SK-N-SH (cell line): ENCODE results near the gene DZIP1. TPM values are rescaled to one million over a fixed set of nuclear protein-coding genes. Genes with fewer than 3 reads are reported as not detected.

ENCODE experiments used
- CTCF ChIA-PET: fragments of 300-600, 350-600 bp; formaldehyde crosslinking; extraction: SDS; loops from one replicate; lab custom pipeline; 2021; lab: Yijun Ruan, JAX
- POLR2A ChIA-PET: fragments of 350-600 bp; sonication (Branson Sonifier 250); formaldehyde crosslinking; extraction: SDS; loops from one replicate; lab custom pipeline; 2020; ENCODE audit warnings: antibody characterized with exemption, inconsistent platforms; lab: Yijun Ruan, JAX
- DNase-seq: peaks from one replicate; pipeline ENCODE4 v3.0.0; 2012
- H2AFZ ChIP-seq: fragments of 200-600 bp; sonication (generic); 2 replicates; pipeline ENCODE4 v1.8.1; 2016; ENCODE audit warnings: antibody characterized with exemption, mild to moderate bottlenecking, low read depth
- H3F3A ChIP-seq: fragments of 200-600 bp; sonication (generic); replicated peaks from 2 replicates; pipeline ENCODE3; 2016; ENCODE audit warnings: antibody characterized with exemption, mild to moderate bottlenecking; ENCODE audit not compliant: insufficient read depth
- H3K27ac ChIP-seq, 2 experiments: fragments of 200-500 bp in 1 of 2; fragments of 200-600 bp in 1 of 2; sonication (Bioruptor generic) in 1 of 2; sonication (generic), shearing (Covaris generic) in 1 of 2; 2 replicates each; pipeline versions ENCODE4 v1.5.1 to v1.6.1; 2014 to 2016; ENCODE audit warnings: low read depth in 2 of 2, inconsistent platforms in 1 of 2, low read length in 1 of 2, mild to moderate bottlenecking in 1 of 2, mixed read lengths in 1 of 2
- H3K27me3 ChIP-seq: fragments of 200-600 bp; sonication (generic), shearing (Covaris generic); 2 replicates; pipeline ENCODE4 v1.6.1; 2016; ENCODE audit warnings: mixed run types; ENCODE audit not compliant: insufficient read depth
- H3K36me3 ChIP-seq, 2 experiments: fragments of 200-500 bp in 1 of 2; fragments of 200-600 bp in 1 of 2; sonication (Bioruptor generic) in 1 of 2; sonication (generic) in 1 of 2; replicated peaks in 1 of 2; 2 replicates each; pipeline versions ENCODE3 to v1.5.1; 2014 to 2016; ENCODE audit warnings: low read length in 1 of 2, mild to moderate bottlenecking in 1 of 2; ENCODE audit not compliant: insufficient read depth in 2 of 2, control insufficient read depth in 1 of 2
- H3K4me1 ChIP-seq, 2 experiments: fragments of 200-500 bp in 1 of 2; fragments of 200-600 bp in 1 of 2; sonication (Bioruptor generic) in 1 of 2; sonication (generic), shearing (Covaris generic) in 1 of 2; 2 replicates each; pipeline versions ENCODE4 v1.5.1 to v1.6.1; 2014 to 2016; ENCODE audit warnings: low read depth in 1 of 2, low read length in 1 of 2, mixed run types in 1 of 2; ENCODE audit not compliant: insufficient read depth in 2 of 2, control insufficient read depth in 1 of 2
- H3K4me2 ChIP-seq: fragments of 200-600 bp; sonication (generic), shearing (Covaris generic); 2 replicates; pipeline ENCODE4 v1.6.1; 2017; ENCODE audit warnings: mixed run types
- H3K4me3 ChIP-seq, 2 experiments: fragments of 200-500 bp in 1 of 2; fragments of 200-600 bp in 1 of 2; sonication (Bioruptor generic) in 1 of 2; sonication (generic), shearing (Covaris generic) in 1 of 2; 2 replicates each; pipeline versions ENCODE4 v1.5.1 to v1.8.1; 2014 to 2016; ENCODE audit warnings: low read depth in 2 of 2, inconsistent platforms in 1 of 2, low read length in 1 of 2, mild to moderate bottlenecking in 1 of 2, mixed read lengths in 1 of 2, moderate library complexity in 1 of 2
- H3K79me2 ChIP-seq: fragments of 200-600 bp; sonication (generic); 2 replicates; pipeline ENCODE4 v1.8.1; 2017; ENCODE audit warnings: mild to moderate bottlenecking; ENCODE audit not compliant: insufficient read depth
- H3K9ac ChIP-seq: fragments of 200-600 bp; sonication (generic); 2 replicates; pipeline ENCODE4 v1.6.1; 2017; ENCODE audit warnings: mixed run types
- H3K9me2 ChIP-seq: fragments of 200-600 bp; sonication (generic); 2 replicates; pipeline ENCODE4 v1.6.1; 2017; ENCODE audit warnings: mixed run types
- H3K9me3 ChIP-seq: fragments of 200-600 bp; sonication (generic); 2 replicates; pipeline ENCODE4 v1.6.1; 2017; ENCODE audit warnings: mixed run types, mild to moderate bottlenecking, moderate library complexity
- H4K20me1 ChIP-seq: fragments of 200-600 bp; sonication (generic); 2 replicates; pipeline ENCODE4 v1.6.1; 2017; ENCODE audit warnings: mild to moderate bottlenecking, mixed run types; ENCODE audit not compliant: insufficient read depth
- ELF1 ChIP-seq: IDR thresholded peaks from 2 replicates; pipeline ENCODE4 v1.4.0; 2012
- EZH2phosphoT487 ChIP-seq: fragments of 200-600 bp; sonication (generic); IDR thresholded peaks from 2 replicates; pipeline ENCODE4 v1.6.1; 2017; ENCODE audit warnings: low read depth, mixed run types, mild to moderate bottlenecking, antibody characterized with exemption, moderate library complexity, borderline replicate concordance
- FOXM1 ChIP-seq: IDR thresholded peaks from 2 replicates; pipeline ENCODE4 v1.4.0; 2012; ENCODE audit warnings: low read depth, mild to moderate bottlenecking
- GABPA ChIP-seq: IDR thresholded peaks from 2 replicates; pipeline ENCODE4 v1.4.0; 2012; ENCODE audit warnings: low read depth, mild to moderate bottlenecking
- GATA2 ChIP-seq: sonication (generic); formaldehyde crosslinking; IDR thresholded peaks from 2 replicates; pipeline ENCODE4 v1.5.0; 2020; ENCODE audit warnings: mild to moderate bottlenecking, missing genetic modification reagents
- MEF2A ChIP-seq: IDR thresholded peaks from 2 replicates; pipeline ENCODE4 v1.4.0; 2012; ENCODE audit warnings: low read depth, borderline replicate concordance
- MXI1 ChIP-seq: IDR thresholded peaks from 2 replicates; pipeline ENCODE4 v1.6.1; 2012; ENCODE audit warnings: mild to moderate bottlenecking, low read depth, low read length, improper control_type of control experiment
- RXRA ChIP-seq: IDR thresholded peaks from 2 replicates; pipeline ENCODE4 v1.4.0; 2012; ENCODE audit warnings: low read depth, mild to moderate bottlenecking, borderline replicate concordance
- TAF1 ChIP-seq: IDR thresholded peaks from 2 replicates; pipeline ENCODE4 v1.6.1; 2012; ENCODE audit warnings: low read depth, mild to moderate bottlenecking, low read length, moderate library complexity, borderline replicate concordance
- TCF12 ChIP-seq: IDR thresholded peaks from 2 replicates; pipeline ENCODE4 v1.4.0; 2012
- YY1 ChIP-seq: IDR thresholded peaks from 2 replicates; pipeline ENCODE4 v1.4.0; 2012; ENCODE audit warnings: low read depth, mild to moderate bottlenecking
- WGBS: methylation state at CpG from one replicate; pipeline ENCODE4 v1.1.6; 2017; ENCODE audit warnings: low lambda C conversion rate; 5-methylcytosine and 5-hydroxymethylcytosine counted together
- polyA plus RNA-seq, 3 experiments: library from polyadenylated mRNA; depleted of rRNA; stranded (reverse); fragments of >200 nt; gene quantifications; 2 replicates each; pipeline ENCODE4 v1.2.3, GENCODE V29; 2012
- TF ChIP-seq, protein P1 (sequence below): IDR thresholded peaks from 2 replicates; pipeline ENCODE4 v1.4.0; 2012; ENCODE audit warnings: low read depth, borderline replicate concordance
- TF ChIP-seq, protein P2 (sequence below): IDR thresholded peaks from 2 replicates; pipeline ENCODE4 v1.4.0; 2012; ENCODE audit warnings: low read depth

Gene DZIP1
- polyA plus RNA-seq, 1 of the 3 experiments (the other 2 are of a cell fraction): 15.0 TPM

DNA sequence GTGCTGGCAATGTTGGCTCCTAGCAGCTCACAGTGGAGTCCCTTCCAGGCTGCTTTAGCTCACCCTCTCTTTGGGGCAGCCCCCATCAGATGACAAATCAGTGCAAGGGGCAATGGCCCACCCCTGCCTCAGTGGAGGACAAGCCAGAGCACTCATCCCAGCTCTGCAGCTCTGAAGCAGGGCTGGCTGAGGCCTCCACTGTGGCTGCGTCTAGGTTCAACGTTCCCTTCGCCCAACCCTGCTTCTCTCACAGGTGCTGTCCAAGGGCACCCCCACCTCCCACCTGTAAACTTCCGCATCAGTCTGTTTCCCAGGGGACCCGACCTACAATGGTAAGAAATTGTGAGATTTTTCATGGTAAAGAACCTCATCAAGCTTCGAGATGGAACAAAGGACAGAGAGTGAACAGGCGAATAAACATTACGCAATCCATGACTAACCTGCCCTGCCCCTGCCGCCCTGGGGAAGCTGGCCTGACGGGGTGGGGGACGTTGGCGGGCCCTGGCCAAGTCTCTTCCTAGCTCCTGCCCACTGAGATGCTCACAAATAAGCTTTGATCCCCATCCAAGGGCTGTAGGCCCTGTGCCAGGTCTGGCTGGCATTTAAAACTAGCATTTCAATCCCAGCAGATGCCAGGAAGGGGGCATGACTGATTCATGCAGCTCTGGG, 40.5 kb downstream of the DZIP1 start:
- Histone ChIP-seq H3K9me3 (no peaks in the 10 kb centered on the region), H3K27ac (no peak overlapping the region), H3K4me3 (no peak overlapping the region), H3K36me3 (peaks cover 34 to 82% of the 10 kb centered on the region in 2 experiments), H2AFZ (no peak overlapping the region), H3K27me3 (no peaks in the 10 kb centered on the region), H3K9ac (no peak overlapping the region), H4K20me1 (no peaks in the 10 kb centered on the region), H3K9me2 (no peaks in the 10 kb centered on the region), H3F3A (peaks cover 5% of the 10 kb centered on the region), H3K4me1 (peaks cover 5 to 6% of the 10 kb centered on the region in 2 experiments; a peak in 2 of 4 replicates), H3K79me2 (no peaks in the 10 kb centered on the region), H3K4me2 (no peak overlapping the region)
- TF ChIP-seq, protein P1, sequence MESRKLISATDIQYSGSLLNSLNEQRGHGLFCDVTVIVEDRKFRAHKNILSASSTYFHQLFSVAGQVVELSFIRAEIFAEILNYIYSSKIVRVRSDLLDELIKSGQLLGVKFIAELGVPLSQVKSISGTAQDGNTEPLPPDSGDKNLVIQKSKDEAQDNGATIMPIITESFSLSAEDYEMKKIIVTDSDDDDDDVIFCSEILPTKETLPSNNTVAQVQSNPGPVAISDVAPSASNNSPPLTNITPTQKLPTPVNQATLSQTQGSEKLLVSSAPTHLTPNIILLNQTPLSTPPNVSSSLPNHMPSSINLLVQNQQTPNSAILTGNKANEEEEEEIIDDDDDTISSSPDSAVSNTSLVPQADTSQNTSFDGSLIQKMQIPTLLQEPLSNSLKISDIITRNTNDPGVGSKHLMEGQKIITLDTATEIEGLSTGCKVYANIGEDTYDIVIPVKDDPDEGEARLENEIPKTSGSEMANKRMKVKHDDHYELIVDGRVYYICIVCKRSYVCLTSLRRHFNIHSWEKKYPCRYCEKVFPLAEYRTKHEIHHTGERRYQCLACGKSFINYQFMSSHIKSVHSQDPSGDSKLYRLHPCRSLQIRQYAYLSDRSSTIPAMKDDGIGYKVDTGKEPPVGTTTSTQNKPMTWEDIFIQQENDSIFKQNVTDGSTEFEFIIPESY: no peak
- CTCF ChIA-PET: interaction anchor here (0.6 to 3.0 kb wide), 6 partner anchors 12 to 299 kb away, joined by 3 to 13 read pairs (median 4); no protein-coding TSS in a partner anchor
- 91% methylated on average over 12 of the region's 12 CpGs for WGBS
- DNase-seq: no peak
- POLR2A ChIA-PET: interaction anchor here (0.9 kb wide), 1 partner anchor 12 kb away, joined by 3 read pairs; no protein-coding TSS in a partner anchor

DNA sequence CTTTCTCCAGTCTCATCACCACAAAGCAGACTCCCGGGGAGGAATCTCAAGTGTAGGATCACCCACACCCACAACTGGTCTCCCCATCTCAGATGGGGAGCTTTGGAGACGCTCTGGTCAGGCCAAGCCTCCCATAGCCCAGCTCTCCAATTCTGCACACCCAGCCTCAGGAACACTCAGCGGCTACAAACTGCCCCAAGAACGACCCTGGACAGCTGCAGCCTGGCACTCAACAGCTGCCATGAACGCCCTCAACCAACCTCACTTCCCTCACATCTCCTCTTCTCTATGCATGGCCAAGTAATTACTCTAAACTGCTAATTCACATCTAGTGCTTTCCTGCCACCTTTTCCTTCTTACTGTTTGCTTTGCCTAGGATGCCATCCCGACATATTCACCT, 42.6 kb downstream of the DZIP1 start:
- CTCF ChIA-PET: interaction anchor here (1.3 to 3.0 kb wide), 3 partner anchors 22 to 65 kb away, joined by 4 to 13 read pairs (median 5); no protein-coding TSS in a partner anchor
- no peak for TF ChIP-seq TCF12
- TF ChIP-seq MXI1: no peak
- WGBS: 94% methylated on average over 6 of the region's 6 CpGs

DNA sequence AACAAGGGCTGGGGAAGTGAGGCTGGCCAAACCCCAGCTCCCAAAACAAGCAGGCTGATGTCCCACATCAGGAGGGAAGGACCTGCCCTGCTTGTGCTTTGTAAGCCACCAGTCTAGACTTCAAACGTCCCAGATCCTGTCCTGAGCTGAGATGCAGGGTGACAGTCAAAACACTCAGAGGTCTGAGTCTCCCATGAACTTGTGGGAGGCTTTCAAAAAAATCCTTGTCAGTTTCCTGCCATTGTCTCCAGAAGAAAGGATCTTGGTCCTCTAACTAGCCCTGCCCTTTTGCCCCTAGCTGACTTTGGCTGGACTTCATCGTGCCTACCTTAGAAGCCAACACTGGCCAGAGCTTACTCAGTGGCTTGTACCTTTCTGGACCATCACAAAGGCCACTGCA, 43.3 kb downstream of the DZIP1 start:
- no peak for TF ChIP-seq EZH2phosphoT487
- TF ChIP-seq FOXM1: no peak
- TF ChIP-seq ELF1: no peak
- TF ChIP-seq GABPA: no peak
- no peak for TF ChIP-seq MEF2A
- no peak for TF ChIP-seq GATA2
- TF ChIP-seq, protein P2, sequence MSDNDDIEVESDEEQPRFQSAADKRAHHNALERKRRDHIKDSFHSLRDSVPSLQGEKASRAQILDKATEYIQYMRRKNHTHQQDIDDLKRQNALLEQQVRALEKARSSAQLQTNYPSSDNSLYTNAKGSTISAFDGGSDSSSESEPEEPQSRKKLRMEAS: no peak
- TF ChIP-seq TAF1: no peak
- TF ChIP-seq YY1: no peak
- no peak for TF ChIP-seq RXRA
- TF ChIP-seq, protein P1: no peak
- TF ChIP-seq, all 33 proteins: peak for 0
- no peak overlapping the region for H2AFZ ChIP-seq
- H3K9me3 ChIP-seq: no peaks in the 10 kb centered on the region
- H3K79me2 ChIP-seq: no peaks in the 10 kb centered on the region
- no peak overlapping the region for H3K27ac ChIP-seq
- no peak overlapping the region for H3K4me2 ChIP-seq
- peaks cover 38 to 89% of the 10 kb centered on the region in 2 experiments for H3K36me3 ChIP-seq
- no peaks in the 10 kb centered on the region for H3K9me2 ChIP-seq
- no peak overlapping the region for H3K4me3 ChIP-seq
- CTCF ChIA-PET: interaction anchor here (1.3 kb wide), 1 partner anchor 23 kb away, joined by 4 read pairs; no protein-coding TSS in a partner anchor
- peaks cover 5% of the 10 kb centered on the region for H3F3A ChIP-seq
- H3K4me1 ChIP-seq: no peaks in the 10 kb centered on the region
- no peaks in the 10 kb centered on the region for H3K27me3 ChIP-seq
- no peak overlapping the region for H3K9ac ChIP-seq
- WGBS: 100% methylated on average over 2 of the region's 2 CpGs
- POLR2A ChIA-PET: interaction anchor here (1.0 kb wide), 1 partner anchor 11 kb away, joined by 3 read pairs; no protein-coding TSS in a partner anchor
- no peak for DNase-seq
- no peaks in the 10 kb centered on the region for H4K20me1 ChIP-seq

More for the DNA sequence above, 42.6 kb downstream of the DZIP1 start:
- Histone ChIP-seq H3K9me3 (no peaks in the 10 kb centered on the region), H3K9me2 (no peaks in the 10 kb centered on the region), H3K79me2 (no peaks in the 10 kb centered on the region), H3K27me3 (no peaks in the 10 kb centered on the region), H3K4me1 (no peaks in the 10 kb centered on the region), H3K9ac (no peak overlapping the region), H3F3A (peaks cover 5% of the 10 kb centered on the region), H3K4me3 (no peak overlapping the region), H3K27ac (no peak overlapping the region), H2AFZ (no peak overlapping the region), H3K4me2 (no peak overlapping the region), H3K36me3 (peaks cover 45 to 88% of the 10 kb centered on the region in 2 experiments), H4K20me1 (no peaks in the 10 kb centered on the region)
- POLR2A ChIA-PET: no interaction called here
- DNase-seq: no peak
